KG1 (cell line): ENCODE data around the gene EVI5.
"Not testable (repeated sequence)": the region's sequence is repeated elsewhere in the genome, so short reads cannot be mapped to it uniquely, and the experiment has no call there.

Experiments used
- DNase-seq: peaks from one replicate; lab custom pipeline; 2025; lab: John Stamatoyannopoulos, UW

The EVI5 gene

DNA sequence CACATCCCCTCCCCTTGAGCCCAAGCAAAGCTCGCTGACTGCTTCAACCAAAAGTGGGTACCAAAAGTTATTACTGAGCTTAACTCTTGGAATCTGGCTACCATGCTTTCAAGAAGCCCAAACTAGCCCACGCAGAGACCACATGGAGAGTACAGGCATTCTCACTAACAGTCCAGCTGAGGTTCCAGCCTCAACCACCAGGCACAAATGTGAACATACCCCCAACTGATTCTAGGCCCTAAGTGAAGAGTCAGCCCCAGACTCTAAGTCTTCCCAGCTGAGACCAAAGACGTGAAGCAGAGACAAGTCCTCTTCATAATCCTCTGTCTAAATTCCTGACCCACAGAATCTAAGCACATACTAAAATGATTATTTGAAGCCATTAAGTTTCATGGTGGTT, 36.8 kb downstream of the EVI5 start:
- DNase-seq, result no peak

DNA sequence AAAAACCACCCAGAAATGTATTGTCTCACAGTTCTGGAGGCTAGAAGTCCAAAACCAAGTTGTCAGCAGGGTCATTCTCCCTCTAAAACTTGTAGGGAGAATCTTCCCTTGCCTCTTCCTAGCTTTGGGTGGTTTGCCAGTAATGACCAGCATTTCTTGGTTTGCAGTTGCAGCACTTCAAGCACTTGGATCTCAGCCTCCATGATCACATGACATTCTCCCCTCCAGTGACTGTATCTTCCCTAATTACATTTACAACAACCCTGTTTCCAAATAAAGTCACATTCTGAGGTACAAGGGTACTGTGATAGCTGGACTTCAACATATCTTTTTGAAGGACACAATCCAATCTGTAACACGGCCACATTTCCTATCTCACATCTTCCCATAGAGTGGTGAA, 37.2 kb downstream of the EVI5 start:
- DNase-seq, result no peak

DNA sequence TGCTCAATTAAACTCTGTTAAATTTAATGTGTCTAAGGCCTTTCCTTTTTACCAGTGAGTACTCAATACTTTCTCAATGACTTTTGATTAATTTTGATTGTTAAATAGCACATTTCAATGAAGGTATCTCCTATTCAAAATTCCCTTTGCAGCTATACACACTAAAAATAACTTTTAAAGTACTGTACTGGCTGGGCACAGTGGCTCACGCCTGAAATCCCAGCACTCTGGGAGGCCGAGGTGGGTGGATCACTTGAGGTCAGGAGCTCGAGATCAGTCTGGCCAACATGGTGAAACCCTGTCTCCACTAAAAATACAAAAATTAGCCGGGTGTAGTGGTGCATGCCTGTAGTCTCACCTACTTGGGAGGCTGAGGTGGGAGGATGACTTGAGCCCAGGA, 38.7 kb downstream of the EVI5 start:
- DNase-seq, result not testable (repeated sequence)

DNA sequence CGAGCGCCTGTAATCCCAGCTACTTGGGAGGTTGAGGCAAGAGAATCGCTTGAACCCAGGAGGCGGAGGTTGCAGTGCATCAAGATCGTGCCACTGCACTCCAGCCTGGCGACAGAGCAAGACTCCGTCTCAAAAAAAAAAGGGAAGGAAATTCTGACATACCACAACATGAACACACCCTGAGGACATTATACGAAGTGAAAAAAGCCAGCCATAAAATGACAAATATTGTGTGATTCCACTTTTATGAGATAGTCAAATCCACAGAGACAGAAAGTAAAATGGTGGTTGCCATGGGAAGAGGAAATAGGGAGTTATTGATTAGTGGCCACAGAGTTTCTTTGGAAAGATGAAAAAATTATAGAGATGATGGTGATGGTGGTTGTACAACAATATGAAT, 41.7 kb downstream of the EVI5 start:
- DNase-seq, result no peak

DNA sequence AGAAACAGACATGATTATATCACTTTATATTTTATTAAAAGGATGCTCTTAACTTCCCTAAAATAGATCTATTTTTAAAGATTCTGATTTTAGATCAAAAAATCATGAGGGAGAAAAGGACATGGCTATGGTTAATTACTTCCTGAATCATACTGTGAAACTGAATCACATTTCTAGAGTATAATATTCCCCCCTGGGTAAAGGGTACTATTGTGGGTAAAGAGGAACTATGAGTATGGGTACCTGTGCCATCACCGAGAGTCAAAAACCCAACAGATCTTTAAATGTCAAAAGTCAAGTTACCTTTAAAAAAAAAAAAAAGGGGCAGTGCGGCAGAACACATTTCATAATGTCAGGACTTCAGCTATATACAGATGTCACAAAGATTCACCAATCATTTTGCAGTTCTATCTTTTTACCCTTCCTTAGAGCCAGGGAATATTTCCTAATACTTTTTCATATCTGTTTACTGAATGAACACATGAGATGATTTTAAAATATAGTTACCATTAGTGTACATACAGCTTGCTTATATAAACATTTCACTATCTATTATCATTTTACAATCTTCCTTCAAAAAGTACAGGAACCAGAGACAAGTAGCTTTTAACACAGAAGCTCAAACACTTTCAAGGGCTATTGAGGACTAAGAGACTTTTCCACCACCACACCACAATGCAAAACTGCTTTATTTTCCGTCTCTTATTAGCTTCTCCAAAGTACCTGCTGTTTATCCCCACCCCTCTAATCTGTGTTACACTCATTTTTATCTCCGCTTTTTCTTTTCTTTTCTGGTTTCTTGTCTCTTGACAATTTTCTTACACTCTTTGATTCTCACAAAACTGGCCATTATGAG, 45.0 kb downstream of the EVI5 start:
- DNase-seq, result no peak

DNA sequence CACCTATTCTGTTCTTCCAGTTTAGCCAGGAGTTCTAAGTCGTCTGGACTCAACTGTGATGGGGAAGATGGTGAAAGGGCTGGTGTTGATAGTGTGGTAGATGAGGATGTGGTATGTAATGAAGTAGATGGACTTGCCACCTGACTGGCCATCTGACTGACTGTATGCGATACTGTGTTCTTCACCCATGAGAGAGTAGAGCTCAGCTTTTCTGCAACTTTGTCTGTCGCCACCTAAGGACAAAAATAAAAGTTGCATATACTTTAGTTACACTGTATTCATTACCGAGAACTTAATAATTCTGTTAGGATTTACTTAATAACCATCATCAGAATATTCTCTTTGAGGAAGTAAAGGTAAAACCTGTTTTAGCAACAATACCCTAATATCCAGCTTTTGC, 48.5 kb downstream of the EVI5 start:
- DNase-seq, result no peak

DNA sequence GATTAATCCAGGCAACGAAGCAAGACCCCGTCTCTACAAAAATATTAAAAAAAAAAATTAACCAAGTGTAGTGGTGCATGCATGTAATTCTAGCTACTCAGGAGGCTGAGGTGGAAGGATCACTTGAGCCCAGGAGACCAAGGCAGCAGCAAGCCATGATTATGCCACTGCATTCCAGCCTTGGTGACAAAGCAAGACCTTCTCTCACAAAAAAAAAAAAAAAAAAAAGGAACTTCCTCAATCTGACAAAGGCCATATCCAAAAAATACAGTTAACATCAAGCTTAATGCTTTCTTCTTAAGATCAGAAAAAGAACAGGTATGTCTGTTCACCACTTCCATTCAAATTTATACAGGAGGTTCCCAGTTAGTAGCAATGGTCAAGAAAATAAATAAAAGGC, 54.4 kb downstream of the EVI5 start:
- no peak for DNase-seq

DNA sequence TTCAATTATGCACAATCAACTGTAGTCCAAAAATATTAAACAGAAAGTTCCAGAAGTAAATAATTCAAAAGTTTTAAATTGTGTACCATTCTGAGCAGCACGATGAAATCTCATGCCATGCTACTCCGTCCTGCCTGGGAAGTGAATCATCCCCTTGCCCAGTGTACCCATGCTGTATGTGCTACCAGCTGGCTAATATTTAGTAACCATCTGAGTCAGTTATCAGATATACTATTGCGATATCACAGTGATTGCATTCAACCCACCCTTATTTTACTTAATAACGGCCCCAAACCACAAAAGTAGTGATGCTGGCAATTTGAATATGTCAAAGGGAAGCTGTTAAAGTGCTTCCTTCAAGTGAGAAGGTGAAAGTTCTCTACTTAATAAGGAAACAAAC, 56.2 kb downstream of the EVI5 start:
- DNase-seq, result no peak

DNA sequence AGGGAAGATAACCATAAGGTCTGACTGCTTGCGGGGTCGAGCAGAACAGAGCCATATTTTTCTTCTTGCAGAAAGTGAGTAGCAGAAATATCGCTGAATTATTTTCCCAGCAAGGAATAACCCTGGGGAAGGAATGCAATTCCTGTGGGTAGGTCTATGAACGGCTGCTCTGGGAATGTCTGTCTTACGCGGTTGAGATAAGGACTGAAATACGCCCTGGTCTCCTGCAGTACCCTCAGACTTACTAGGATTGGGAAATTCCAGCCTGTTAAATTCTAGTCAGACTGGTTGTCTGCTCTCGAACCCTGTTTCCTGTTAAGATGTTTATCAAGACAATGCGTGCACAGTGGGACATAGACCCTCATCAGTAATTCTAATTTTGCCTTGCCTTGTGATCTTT, 61.2 kb downstream of the EVI5 start:
- DNase-seq, result not testable (repeated sequence)

DNA sequence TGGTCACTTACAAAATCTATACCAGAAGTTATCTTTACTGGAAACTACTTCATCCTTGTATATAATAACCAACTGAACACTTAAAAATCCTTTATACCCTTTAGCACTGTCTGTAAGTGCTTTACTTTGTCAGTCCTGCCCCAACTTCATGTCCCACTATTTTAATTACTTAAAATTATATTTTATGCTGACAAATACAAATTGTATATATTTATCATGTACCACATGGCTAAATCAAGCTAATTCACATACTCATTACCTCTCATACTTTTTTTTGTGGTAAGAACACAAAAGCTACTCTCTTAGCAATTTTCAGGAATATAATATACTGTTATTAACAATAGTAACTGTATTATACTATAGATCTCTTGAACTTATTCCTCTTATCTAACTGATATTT, 63.0 kb downstream of the EVI5 start:
- no peak for DNase-seq

DNA sequence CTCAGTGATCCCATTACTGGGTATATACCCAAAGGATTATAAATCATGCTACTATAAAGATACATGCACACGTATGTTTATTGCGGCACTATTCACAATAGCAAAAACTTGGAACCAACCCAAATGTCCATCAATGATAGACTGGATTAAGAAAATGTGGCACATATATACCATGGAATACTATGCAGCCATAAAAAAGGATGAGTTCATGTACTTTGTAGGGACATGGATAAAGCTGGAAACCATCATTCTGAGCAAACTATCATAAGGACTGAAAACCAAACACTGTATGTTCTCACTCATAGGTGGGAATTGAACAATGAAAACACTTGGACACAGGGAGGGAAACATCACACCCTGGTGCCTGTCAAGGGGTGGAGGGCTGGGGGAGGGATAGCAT, 63.8 kb downstream of the EVI5 start:
- DNase-seq, result not testable (repeated sequence)

DNA sequence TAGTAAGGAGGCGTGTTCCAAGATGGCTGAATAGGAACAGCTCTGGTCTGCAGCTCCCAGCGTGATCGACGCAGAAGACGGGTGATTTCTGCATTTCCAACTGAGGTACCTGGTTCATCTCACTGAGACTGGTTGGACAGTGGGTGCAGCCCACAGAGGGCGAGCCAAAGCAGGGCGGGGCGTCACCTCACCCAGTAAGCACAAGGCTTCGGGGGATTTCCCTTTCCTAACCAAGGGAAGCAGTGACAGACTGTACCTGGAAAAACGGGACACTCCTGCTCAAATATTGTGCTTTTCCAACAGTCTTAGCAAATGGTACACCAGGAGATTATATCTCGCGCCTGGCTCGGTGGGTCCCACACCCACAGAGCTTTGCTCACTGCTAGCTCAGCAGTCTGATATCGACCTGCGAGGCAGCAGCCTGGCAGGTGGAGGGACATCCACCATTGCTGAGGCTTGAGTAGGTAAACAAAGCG, 69.4 kb downstream of the EVI5 start:
- DNase-seq, result not testable (repeated sequence)

DNA sequence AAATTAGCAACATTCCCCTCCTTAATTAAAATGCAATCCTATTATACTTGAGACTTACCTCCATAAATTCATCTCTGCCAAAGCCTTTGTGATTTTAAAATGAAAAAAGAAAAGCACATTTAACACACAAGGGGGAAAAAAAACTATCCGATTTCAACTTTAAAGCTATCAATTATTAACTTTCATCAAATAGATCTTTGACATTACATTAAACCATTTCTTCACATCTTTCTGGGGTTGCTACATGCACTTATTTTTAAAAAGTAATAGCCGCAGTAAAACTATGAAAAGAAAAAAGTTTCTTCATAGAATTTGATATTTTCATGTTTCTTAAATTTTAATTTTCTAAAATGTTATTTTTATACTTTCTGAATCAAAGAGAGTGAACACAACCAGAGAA, 71.0 kb downstream of the EVI5 start:
- DNase-seq, result no peak

DNA sequence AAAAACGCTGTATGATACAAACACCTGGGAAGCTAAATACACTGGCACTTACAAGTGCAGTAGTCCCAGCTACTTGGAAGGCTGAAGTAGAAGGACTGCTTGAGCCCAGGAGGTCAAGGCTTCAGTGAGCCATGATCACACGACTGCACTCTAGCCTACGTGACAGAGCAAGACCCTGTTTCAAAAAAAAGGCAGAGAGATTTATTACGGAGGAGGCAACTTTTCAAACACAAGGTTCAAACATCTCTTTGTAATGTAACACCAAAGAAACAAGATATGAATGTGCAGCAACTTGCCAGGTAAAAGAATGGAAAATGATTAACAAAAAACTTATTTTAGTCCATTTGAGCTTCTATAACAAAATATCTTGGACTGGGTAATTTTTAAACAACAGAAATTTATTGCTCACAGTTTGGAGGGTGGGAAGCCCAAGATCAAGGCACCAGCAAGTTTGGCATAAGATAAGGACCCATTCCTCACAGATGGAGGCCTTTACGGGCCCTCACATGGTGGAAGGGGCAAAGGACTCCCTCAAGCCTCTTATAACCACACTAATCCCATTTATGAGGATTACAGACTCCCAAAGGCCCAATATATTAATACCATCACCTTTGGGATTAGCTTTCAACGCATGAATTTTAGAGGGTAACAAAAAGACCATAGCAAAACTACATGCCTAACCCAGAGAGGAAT, 73.3 kb downstream of the EVI5 start:
- no peak for DNase-seq

DNA sequence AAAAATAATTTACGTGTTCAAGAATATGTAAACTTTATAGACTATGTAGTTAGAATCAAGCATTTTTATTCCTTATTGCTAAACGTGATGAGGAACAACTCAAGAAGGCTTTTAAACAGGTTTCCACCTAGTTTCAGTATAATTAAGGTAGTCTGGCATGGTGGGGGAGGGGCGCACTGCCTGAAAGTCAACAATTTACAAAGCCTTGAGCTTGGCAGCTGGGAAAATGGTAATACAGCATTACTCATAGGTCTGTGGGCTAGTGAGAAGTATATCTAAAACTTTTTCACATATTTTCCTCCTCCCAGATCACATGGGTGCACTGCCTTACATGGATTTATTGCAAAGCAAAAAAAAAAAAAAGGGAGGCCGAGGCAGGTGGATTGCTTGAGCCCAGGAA, 75.2 kb downstream of the EVI5 start:
- no peak for DNase-seq

DNA sequence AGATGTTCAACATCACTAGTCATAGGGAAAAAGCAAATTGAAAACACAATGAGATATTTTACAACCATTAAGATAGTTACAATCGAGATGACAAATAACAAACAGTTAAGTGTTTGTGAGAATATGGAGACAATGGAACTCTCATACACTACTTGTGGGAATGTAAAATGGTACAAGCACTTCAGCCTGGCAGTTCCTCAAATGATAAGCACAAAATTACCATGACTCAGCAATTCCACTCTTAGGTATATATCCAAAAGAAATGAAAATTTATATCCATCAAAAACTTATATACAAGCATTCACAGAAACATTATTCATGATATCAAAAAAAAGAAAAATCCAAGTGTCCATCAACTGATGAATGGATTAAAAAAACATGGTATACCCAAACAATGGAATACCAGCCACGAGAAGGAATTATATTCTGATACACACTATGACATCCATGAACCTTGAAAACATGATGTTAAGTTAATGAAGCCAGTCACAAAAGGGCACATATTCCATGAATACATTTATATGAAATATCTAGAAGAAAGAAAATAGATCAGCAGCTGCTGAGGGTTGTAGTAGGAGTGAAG, 76.4 kb downstream of the EVI5 start:
- DNase-seq, result no peak

DNA sequence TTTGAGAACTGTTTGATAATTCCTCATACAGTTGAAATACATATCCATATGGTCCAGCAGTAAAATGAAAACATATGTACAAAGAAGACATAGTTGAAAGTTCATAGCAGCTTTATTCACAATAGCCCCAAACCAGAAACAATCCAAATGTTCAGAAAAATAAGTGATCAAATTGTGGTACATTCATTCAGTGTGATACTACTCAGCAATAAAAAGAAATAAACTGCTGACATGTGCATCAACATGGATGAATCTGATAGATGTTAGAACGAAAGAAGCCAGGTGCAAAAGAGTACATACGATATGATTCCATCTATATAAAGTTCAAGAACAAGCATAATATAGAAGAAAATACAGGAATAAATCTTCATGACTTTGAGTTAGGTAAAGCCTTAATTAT, 77.2 kb downstream of the EVI5 start:
- no peak for DNase-seq

DNA sequence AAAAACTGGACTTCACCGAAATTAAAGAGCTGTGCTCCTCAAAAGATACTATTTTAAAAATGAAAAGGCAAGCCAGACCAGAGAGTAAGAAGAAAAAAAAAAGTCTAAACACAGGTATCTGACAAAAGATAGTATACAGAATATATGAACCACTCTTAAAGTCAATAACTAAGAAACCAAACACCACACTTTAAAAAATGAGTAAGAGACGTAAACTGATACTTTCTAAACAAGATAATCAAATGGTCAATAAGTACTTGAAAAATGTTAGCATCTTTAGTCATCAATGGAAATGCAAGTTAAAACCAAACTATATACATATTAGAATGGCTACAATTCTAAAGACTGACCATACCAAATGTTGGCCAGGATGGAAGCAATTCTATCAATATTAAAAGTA, 77.6 kb downstream of the EVI5 start:
- no peak for DNase-seq

DNA sequence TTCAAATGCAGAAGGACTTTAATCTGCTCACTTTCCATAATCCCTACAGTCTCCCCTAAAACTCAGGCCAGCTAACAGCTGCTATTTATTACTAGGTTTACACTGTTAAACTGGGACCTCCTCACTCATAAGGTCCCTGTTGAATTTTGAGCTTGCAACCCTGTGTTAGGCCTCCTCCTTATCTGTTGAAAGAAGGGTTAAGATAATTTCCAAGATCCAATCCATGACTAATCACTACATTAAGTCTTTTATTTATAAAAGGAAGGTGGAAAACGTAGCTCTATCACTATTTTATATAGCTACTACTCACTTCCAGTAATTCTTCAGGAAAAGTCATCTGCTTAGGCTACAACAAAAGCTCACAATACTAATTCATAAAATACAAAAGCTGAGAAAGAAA, 79.5 kb downstream of the EVI5 start:
- DNase-seq, result no peak

DNA sequence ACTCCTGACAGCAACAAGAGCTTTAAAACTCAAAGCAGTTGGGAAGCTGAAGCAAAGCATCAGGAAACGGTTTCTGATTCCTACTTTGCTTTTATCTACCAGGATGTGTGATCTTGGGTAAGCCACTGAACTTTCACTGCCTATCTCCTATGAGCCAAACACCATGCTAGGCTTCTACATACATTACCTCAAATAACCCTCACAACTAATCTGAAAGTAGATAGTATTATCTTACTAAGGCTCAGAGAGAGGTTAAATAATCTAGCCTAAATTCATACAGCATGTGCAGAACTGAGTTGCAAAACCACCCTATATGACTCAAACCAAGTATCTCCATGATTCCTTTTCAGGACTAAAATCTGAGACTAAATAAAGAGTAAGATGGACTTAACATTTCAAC, 83.8 kb downstream of the EVI5 start:
- no peak for DNase-seq

DNA sequence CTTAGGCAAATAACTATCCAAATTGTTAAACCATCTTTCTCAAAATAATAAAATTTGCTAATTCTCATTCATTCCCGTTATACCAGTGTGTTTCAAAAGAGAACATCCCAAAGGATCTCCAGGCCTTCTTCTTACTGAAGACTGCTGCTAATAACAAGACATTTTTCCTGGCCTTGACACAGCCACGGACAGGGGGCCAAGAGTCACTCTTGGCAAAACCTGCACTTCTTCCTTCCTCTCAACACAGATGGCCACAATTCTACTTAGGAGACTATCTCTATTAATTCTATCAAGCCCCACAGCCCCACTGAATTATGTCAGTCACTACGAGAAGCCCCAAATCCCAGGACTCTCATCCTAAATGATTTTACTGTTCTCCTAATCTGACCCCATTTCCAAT, 86.0 kb downstream of the EVI5 start:
- DNase-seq, result no peak

DNA sequence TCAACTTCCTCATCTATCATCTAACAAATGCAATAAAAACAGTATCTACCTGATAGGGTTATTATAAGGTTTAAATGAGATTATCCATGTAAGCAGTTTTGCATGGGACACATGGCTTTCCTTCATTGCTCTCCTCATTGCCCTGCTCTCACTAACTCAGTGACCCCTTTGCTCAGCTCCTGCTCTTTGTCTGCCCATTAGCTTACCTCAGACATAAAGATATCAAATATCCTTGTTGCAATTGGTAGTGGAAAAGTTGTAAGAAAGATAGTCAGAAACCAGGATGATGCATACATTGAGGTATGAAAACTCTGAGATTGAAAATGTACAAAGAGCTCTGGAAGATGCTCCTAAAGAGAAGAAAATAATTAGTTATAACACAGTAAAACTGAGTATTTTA, 89.8 kb downstream of the EVI5 start:
- no peak for DNase-seq

DNA sequence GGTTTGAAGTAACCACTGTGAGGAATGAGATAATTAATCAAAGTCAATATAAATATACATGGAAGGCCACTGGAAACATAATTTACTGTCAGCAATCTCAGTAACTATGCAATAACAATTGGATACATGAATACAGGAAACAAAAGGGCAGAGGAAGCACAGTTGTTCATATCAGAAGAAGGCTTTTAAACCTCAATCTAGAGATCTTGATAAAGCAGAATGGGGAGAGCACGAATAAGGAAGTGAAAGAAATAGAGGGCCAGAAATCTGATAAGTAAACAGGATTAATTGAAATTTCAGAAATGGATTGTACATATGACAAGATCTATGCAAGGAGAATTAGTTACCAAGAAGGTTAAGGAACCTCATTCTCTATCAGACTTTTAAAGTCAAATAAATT, 93.0 kb downstream of the EVI5 start:
- no peak for DNase-seq
